Fibroblast of lung (primary cell): ENCODE results near the gene COQ8B.

Experiments
- EZH2 ChIP-seq: IDR thresholded peaks from 2 replicates; pipeline ENCODE4 v1.5.1; 2012; ENCODE audit warnings: low read length, control low read depth, mild to moderate bottlenecking; ENCODE audit errors: missing control alignments
- TF ChIP-seq, protein P1 (sequence below), 2 donors: IDR thresholded peaks in 1 of 2; conservative IDR thresholded peaks in 1 of 2; 1 replicate in 1 of 2; 2 replicates in 1 of 2; pipeline ENCODE4 v1.5.1; 2011 to 2012; ENCODE audit warnings: low read length in 2 of 2, control low read depth in 1 of 2, inconsistent platforms in 1 of 2, low read depth in 1 of 2, mild to moderate bottlenecking in 1 of 2

DNA sequence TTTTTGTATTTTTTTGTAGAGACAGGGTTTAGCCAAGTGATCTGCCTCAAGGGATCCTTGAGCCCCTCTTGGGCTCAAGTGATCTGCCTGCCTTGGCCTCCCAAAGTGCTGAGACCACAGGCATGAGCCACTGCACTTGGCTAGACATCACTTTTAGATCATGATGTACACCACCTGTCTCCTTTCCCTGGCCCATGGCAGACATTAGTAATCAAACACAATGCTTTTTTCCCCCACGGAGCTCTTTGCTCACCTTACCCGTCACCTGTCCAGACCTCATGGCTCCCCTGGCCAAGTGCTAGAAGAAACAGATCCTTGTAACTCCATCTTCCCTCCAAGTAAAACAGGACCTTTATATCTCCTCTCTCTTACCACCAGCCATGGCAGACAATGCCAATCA lies 44.6 kb downstream of the COQ8B start:
- TF ChIP-seq, protein P1, sequence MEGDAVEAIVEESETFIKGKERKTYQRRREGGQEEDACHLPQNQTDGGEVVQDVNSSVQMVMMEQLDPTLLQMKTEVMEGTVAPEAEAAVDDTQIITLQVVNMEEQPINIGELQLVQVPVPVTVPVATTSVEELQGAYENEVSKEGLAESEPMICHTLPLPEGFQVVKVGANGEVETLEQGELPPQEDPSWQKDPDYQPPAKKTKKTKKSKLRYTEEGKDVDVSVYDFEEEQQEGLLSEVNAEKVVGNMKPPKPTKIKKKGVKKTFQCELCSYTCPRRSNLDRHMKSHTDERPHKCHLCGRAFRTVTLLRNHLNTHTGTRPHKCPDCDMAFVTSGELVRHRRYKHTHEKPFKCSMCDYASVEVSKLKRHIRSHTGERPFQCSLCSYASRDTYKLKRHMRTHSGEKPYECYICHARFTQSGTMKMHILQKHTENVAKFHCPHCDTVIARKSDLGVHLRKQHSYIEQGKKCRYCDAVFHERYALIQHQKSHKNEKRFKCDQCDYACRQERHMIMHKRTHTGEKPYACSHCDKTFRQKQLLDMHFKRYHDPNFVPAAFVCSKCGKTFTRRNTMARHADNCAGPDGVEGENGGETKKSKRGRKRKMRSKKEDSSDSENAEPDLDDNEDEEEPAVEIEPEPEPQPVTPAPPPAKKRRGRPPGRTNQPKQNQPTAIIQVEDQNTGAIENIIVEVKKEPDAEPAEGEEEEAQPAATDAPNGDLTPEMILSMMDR (conservative IDR thresholded peaks at IDR 0.05 in 1 of 2, IDR thresholded peaks at IDR 0.05 in 1 of 2; ENCODE audit: low read depth in 1 of 2, low read length in 2 of 2) = no peak
- no peak for TF ChIP-seq EZH2
